DOHH2 (cell line): ENCODE results near the gene NHLH1.

Experiments used
- H3F3A ChIP-seq: fragments of 200-600 bp; sonication (generic), shearing (Covaris generic); 2 replicates; pipeline ENCODE4 v1.6.0; 2016; ENCODE audit warnings: antibody characterized with exemption, mild to moderate bottlenecking; ENCODE audit not compliant: control insufficient read depth, insufficient read depth
- H3K27ac ChIP-seq: fragments of 200-600 bp; sonication (generic); 2 replicates; pipeline ENCODE4 v1.5.1; 2014; ENCODE audit warnings: low read depth, mild to moderate bottlenecking, low read length, moderate library complexity
- H3K27me3 ChIP-seq: fragments of 200-600 bp; sonication (generic); 2 replicates; pipeline ENCODE4 v1.6.1; 2014; ENCODE audit warnings: mild to moderate bottlenecking, low read length, mixed read lengths; ENCODE audit not compliant: control insufficient read depth
- H3K36me3 ChIP-seq: fragments of 200-600 bp; sonication (generic); 2 replicates; pipeline ENCODE4 v1.6.1; 2014; ENCODE audit warnings: mild to moderate bottlenecking, low read length, moderate library complexity, mixed read lengths; ENCODE audit not compliant: control insufficient read depth
- H3K4me1 ChIP-seq: fragments of 200-600 bp; sonication (generic); 2 replicates; pipeline ENCODE4 v1.6.1; 2014; ENCODE audit warnings: mild to moderate bottlenecking, low read length, mixed read lengths; ENCODE audit not compliant: control insufficient read depth
- H3K4me2 ChIP-seq: fragments of 200-600 bp; sonication (generic); 2 replicates; pipeline ENCODE4 v1.6.0; 2014; ENCODE audit warnings: mild to moderate bottlenecking, low read length, moderate library complexity
- H3K4me3 ChIP-seq: fragments of 200-600 bp; sonication (generic); 2 replicates; pipeline ENCODE4 v1.5.1; 2014; ENCODE audit warnings: mild to moderate bottlenecking, low read length, mixed read lengths
- H3K79me2 ChIP-seq: fragments of 200-600 bp; sonication (generic); 2 replicates; pipeline ENCODE4 v1.6.1; 2014; ENCODE audit warnings: mild to moderate bottlenecking, low read length, mixed read lengths; ENCODE audit not compliant: control insufficient read depth
- H3K9me2 ChIP-seq: fragments of 200-600 bp; sonication (generic); replicated peaks from 2 replicates; pipeline ENCODE4 v1.6.1; 2014; ENCODE audit warnings: mild to moderate bottlenecking, low read length, mixed read lengths; ENCODE audit not compliant: control insufficient read depth
- H3K9me3 ChIP-seq: fragments of 200-600 bp; sonication (generic); 2 replicates; pipeline ENCODE4 v1.6.1; 2014; ENCODE audit warnings: antibody characterized with exemption, low read length, mixed read lengths; ENCODE audit not compliant: control insufficient read depth, insufficient read depth
- H4K20me1 ChIP-seq: fragments of 200-600 bp; sonication (generic); 2 replicates; pipeline ENCODE4 v1.6.0; 2014; ENCODE audit warnings: low read depth, mild to moderate bottlenecking, antibody characterized with exemption, low read length, moderate library complexity; ENCODE audit not compliant: control insufficient read depth, insufficient read depth
- EZH2phosphoT487 ChIP-seq: fragments of 200-600 bp; sonication (generic); IDR thresholded peaks from 2 replicates; pipeline ENCODE4 v1.6.1; 2017; ENCODE audit warnings: borderline replicate concordance, mild to moderate bottlenecking, antibody characterized with exemption, low read length, moderate library complexity, mixed read lengths
- TF ChIP-seq, protein P1 (sequence below): fragments of 200-600 bp; sonication (generic); IDR thresholded peaks from one replicate; pipeline ENCODE4 v1.5.1; 2014; ENCODE audit warnings: antibody characterized with exemption, mild to moderate bottlenecking, low read depth, low read length; ENCODE audit not compliant: poor library complexity, severe bottlenecking

Gene NHLH1

GRCh38 chr1:160363951-160364735, 2.7 kb upstream of the NHLH1 start:
- TF ChIP-seq, protein P1, sequence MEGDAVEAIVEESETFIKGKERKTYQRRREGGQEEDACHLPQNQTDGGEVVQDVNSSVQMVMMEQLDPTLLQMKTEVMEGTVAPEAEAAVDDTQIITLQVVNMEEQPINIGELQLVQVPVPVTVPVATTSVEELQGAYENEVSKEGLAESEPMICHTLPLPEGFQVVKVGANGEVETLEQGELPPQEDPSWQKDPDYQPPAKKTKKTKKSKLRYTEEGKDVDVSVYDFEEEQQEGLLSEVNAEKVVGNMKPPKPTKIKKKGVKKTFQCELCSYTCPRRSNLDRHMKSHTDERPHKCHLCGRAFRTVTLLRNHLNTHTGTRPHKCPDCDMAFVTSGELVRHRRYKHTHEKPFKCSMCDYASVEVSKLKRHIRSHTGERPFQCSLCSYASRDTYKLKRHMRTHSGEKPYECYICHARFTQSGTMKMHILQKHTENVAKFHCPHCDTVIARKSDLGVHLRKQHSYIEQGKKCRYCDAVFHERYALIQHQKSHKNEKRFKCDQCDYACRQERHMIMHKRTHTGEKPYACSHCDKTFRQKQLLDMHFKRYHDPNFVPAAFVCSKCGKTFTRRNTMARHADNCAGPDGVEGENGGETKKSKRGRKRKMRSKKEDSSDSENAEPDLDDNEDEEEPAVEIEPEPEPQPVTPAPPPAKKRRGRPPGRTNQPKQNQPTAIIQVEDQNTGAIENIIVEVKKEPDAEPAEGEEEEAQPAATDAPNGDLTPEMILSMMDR = no peak
- TF ChIP-seq EZH2phosphoT487 = no peak
- no peak overlapping the region for H3K4me3 ChIP-seq
- peaks cover 7% of the 10 kb centered on the region for H3K36me3 ChIP-seq
- H3K79me2 ChIP-seq = no peaks in the 10 kb centered on the region
- H3K4me2 ChIP-seq = no peak overlapping the region
- H4K20me1 ChIP-seq = no peaks in the 10 kb centered on the region
- H3K9me3 ChIP-seq = no peaks in the 10 kb centered on the region
- H3K9me2 ChIP-seq = no peaks in the 10 kb centered on the region
- no peaks in the 10 kb centered on the region for H3K4me1 ChIP-seq
- H3K27me3 ChIP-seq = peaks cover 16% of the 10 kb centered on the region
- no peak overlapping the region for H3K27ac ChIP-seq
- H3F3A ChIP-seq = no peaks in the 10 kb centered on the region

DNA sequence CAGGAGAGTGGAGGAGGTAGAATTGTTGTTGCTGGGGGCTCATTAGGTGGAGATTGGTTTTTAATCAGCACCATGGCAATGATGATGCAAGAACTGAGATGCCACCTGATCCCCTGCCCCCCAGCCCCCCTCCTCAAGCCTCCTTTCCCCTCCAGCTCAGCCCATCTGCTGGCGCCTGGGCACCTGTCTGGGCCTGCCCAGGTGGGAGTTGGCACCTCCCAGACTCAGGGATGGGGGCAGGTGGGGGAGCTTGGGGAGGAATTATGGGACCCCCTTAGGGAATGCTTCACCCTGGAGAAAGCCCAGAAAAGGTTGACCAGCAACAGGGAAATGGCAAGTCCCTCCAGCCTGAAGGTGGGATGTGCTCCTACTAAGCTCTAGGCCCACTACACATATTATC, 1.5 kb upstream of the NHLH1 start:
- Histone ChIP-seq H3K27ac (no peak overlapping the region), H4K20me1 (no peaks in the 10 kb centered on the region), H3F3A (no peaks in the 10 kb centered on the region), H3K4me3 (no peak overlapping the region), H3K79me2 (no peaks in the 10 kb centered on the region), H3K4me2 (no peak overlapping the region), H3K4me1 (no peaks in the 10 kb centered on the region), H3K36me3 (no peaks in the 10 kb centered on the region), H3K9me3 (no peaks in the 10 kb centered on the region), H3K9me2 (no peaks in the 10 kb centered on the region), H3K27me3 (peaks cover 20% of the 10 kb centered on the region)
- TF ChIP-seq, protein P1 = no peak
- TF ChIP-seq EZH2phosphoT487 = no peak

DNA sequence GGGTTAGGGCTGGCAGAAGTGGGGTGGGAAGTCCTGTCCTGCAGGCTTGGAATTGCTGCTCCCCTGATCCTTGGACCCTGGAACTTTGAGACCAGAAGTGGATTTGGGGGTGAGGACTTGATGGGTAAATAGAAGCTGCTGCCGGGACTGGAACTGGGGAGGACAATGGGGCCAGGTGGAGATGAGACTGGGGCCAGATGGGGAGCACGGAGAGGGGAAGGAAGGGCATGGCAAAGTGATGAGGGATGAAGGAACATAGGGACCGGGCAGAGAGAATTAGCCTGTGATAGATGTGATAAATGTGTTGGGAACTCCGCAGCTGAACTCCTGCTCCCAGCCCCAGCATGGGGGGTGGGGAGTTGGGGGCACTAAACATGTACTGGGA, 637 bp downstream of the NHLH1 start:
- no peaks in the 10 kb centered on the region for H3K4me1 ChIP-seq

More for the DNA sequence above, 637 bp downstream of the NHLH1 start:
- no peak overlapping the region for H3K4me3 ChIP-seq
- H3K79me2 ChIP-seq = no peaks in the 10 kb centered on the region
- H3F3A ChIP-seq = no peaks in the 10 kb centered on the region
- H3K27me3 ChIP-seq = peaks cover 20% of the 10 kb centered on the region
- no peaks in the 10 kb centered on the region for H3K9me2 ChIP-seq
- no peaks in the 10 kb centered on the region for H3K9me3 ChIP-seq
- TF ChIP-seq, protein P1 = no peak
- no peak for TF ChIP-seq EZH2phosphoT487
- H3K27ac ChIP-seq = no peak overlapping the region
- no peaks in the 10 kb centered on the region for H3K36me3 ChIP-seq
- no peak overlapping the region for H3K4me2 ChIP-seq
- H4K20me1 ChIP-seq = no peaks in the 10 kb centered on the region
